ENCODE measurements around the gene OAS2.
A peak's percentile ranks its signal among the peaks of the same experiment; 100 is the strongest.

OAS2 gene

DNA sequence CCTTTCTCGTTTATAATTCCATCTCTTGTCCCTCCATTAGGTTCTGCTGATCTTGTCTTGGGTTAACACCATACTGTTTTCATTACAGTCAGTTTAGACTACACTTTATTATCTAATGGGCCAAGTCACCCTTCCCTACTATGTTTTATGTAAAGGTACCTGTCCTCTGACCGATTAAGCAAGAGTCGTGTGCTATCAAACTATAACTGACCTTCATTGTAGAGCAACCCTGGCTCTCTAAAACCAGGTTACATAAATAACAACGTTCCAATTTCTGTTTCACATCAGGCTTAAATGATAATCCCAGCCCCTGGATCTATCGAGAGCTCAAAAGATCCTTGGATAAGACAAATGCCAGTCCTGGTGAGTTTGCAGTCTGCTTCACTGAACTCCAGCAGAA lies 16.7 kb downstream of the OAS2 start:
- no peak overlapping the region for H3K27ac Mint-ChIP-seq (ENCODE audit: low read depth)
- ATAC-seq (replicated peaks; ENCODE audit: extremely low read depth, poor library complexity, severe bottlenecking), result no peak
- H3K36me3 Mint-ChIP-seq (ENCODE audit: insufficient read depth), result peaks cover 48% of the 10 kb centered on the region
- H3K27me3 Mint-ChIP-seq, result no peaks in the 10 kb centered on the region
- peaks cover 6% of the 10 kb centered on the region for H3K4me1 Mint-ChIP-seq
- peaks cover 3% of the 10 kb centered on the region for H3K9me3 Mint-ChIP-seq
- no peak for DNase-seq (ENCODE audit: low spot score in 2 of 2)
- no peak overlapping the region for H3K4me3 Mint-ChIP-seq

DNA sequence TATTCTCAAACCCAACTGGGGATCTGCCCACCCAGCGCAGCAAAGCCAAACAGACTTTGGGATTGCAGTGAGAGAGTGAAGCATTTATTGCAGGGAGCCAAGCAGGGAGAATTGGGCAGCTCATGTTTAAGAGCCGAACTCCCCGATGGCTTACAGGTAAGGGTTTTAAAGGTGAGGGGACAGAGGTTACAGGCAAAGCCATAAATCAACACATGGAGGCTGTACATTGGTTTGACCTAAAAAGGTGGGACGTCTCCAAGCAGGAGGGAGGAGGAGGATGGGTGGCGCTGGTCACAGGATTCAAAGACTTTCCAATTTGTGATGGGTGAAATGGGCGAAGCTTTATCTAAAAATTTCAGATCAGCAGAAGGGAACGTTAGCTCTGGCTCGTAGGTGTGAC lies 18.2 kb downstream of the OAS2 start:
- H3K4me1 Mint-ChIP-seq, result peaks cover 6% of the 10 kb centered on the region
- peaks cover 56% of the 10 kb centered on the region for H3K36me3 Mint-ChIP-seq (ENCODE audit: insufficient read depth)
- no peaks in the 10 kb centered on the region for H3K27me3 Mint-ChIP-seq
- no peak overlapping the region for H3K4me3 Mint-ChIP-seq
- no peak for DNase-seq (ENCODE audit: low spot score in 2 of 2)
- H3K27ac Mint-ChIP-seq (ENCODE audit: low read depth), result no peak overlapping the region
- no peak for ATAC-seq (replicated peaks; ENCODE audit: extremely low read depth, poor library complexity, severe bottlenecking)
- peaks cover 3% of the 10 kb centered on the region for H3K9me3 Mint-ChIP-seq

DNA sequence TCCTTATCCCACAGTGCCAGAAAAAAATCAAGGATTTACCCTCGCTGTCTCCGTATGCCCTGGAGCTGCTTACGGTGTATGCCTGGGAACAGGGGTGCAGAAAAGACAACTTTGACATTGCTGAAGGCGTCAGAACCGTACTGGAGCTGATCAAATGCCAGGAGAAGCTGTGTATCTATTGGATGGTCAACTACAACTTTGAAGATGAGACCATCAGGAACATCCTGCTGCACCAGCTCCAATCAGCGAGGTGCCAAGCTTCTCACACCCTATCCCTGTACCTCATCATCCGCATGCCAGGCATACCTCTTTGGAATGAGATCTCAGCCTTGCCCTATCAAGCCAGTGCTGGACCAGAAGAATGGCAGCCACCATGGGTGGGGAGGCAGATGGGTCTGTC lies 19.2 kb downstream of the OAS2 start:
- no peak overlapping the region for H3K27ac Mint-ChIP-seq (ENCODE audit: low read depth)
- no peaks in the 10 kb centered on the region for H3K27me3 Mint-ChIP-seq

DNA sequence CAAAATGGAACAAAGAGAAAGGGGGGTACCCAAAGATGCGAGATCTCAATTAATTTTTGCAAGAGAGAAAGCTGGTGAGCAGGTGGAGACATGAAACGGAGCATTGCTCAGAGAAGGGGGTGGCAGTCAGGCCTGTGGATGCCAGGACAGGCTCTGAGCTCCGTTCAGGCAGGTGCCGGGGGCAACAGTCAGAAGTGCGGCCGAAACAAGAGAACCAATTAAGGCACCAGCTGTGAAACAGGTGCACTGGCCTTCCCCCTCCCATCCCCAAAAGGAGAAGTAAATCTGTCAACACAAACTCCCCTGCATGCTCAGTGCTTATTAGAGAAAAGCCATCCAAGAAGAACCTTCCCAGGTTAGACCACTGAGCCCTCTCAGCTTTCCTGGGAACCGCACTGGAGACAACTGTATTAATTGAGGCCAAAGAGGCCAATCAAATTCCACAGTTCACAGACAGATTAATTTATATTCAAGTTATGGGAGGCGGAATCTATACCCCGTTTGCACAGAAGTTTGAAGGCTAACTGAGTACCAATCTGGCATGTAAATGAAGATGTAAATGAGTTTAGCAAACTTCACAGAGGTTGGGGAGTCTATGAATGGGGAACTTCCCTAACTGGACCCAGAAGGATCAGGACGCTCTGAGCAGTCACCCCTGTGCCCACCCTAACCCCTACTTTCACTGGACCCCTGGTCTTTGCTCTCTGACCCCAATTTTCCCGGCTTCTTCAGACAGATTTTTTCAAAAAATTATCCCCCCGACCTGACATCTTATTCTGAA lies 20.9 kb downstream of the OAS2 start:
- Mint-ChIP-seq H3K4me3 (no peak overlapping the region), H3K9me3 (no peaks in the 10 kb centered on the region), H3K27ac (ENCODE audit: low read depth) (peak overlapping the region; percentile 1), H3K27me3 (no peaks in the 10 kb centered on the region), H3K4me1 (peaks cover 6% of the 10 kb centered on the region), H3K36me3 (ENCODE audit: insufficient read depth) (peaks cover 64% of the 10 kb centered on the region)
- no peak for ATAC-seq (replicated peaks; ENCODE audit: extremely low read depth, poor library complexity, severe bottlenecking)
- no peak for DNase-seq (ENCODE audit: low spot score in 2 of 2)

More for the DNA sequence above, 19.2 kb downstream of the OAS2 start:
- ATAC-seq (replicated peaks; ENCODE audit: extremely low read depth, poor library complexity, severe bottlenecking), result no peak
- Mint-ChIP-seq H3K36me3 (ENCODE audit: insufficient read depth) (peaks cover 55% of the 10 kb centered on the region), H3K9me3 (no peaks in the 10 kb centered on the region), H3K4me3 (no peak overlapping the region), H3K4me1 (peaks cover 6% of the 10 kb centered on the region)
- DNase-seq (ENCODE audit: low spot score in 2 of 2), result no peak

DNA sequence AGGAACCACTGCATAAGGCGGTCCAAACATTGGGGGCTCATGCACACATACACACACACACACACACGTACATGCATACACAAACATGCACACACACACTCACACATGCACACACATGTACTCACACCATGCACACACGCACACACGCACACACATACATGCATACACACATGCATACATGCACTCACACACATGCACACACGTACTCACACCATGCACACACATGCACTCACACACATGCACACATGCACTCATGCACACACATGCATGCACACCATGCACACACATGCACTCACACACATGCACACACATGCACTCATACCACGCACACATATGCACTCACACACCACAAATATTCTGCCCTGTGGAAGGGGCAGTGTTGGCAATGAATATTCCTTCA lies 22.1 kb downstream of the OAS2 start:
- DNase-seq (ENCODE audit: low spot score in 2 of 2), result no peak
- no peak for ATAC-seq (replicated peaks; ENCODE audit: extremely low read depth, poor library complexity, severe bottlenecking)
- Mint-ChIP-seq H3K9me3 (no peaks in the 10 kb centered on the region), H3K36me3 (ENCODE audit: insufficient read depth) (peaks cover 71% of the 10 kb centered on the region), H3K27me3 (no peaks in the 10 kb centered on the region), H3K4me3 (no peak overlapping the region), H3K27ac (ENCODE audit: low read depth) (no peak overlapping the region), H3K4me1 (peaks cover 6% of the 10 kb centered on the region)

DNA sequence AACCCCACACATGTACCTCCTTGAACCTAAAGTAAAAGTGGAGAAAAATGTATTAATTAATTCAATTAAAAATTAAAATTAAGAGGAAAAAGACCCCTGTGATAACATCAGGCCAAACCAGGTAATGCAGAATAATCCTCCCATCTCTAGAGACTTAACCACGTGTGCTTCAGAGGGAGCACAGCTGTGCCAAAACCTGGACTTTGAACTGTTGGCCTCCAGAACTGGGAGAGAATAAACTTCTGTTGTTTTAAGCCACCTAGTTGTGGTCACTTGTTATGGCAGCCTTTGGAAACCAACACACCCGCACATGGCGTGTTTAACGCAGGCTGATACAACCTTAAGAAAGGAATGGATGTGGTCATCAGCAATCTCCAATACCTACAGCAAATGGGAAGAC lies 23.8 kb downstream of the OAS2 start:
- Mint-ChIP-seq H3K4me3 (no peak overlapping the region), H3K27me3 (no peaks in the 10 kb centered on the region), H3K36me3 (ENCODE audit: insufficient read depth) (peaks cover 71% of the 10 kb centered on the region), H3K9me3 (no peaks in the 10 kb centered on the region), H3K27ac (ENCODE audit: low read depth) (no peak overlapping the region), H3K4me1 (peaks cover 6% of the 10 kb centered on the region)
- no peak for ATAC-seq (replicated peaks; ENCODE audit: extremely low read depth, poor library complexity, severe bottlenecking)
- DNase-seq (ENCODE audit: low spot score in 2 of 2), result no peak

DNA sequence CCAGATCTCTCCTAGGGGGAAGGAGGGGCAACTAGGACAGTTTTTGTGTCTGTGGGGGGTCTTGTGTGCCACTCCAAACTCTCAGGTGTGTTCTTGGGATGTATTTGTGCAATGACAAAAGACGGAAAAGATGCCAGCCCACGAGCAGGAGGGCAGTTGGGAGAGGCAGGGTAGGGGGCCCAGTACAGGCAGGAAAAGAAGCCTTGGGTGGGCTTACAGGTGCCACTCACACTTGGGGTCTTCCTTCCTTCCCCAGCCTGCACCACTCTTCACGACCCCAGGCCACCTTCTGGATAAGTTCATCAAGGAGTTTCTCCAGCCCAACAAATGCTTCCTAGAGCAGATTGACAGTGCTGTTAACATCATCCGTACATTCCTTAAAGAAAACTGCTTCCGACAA lies 24.4 kb downstream of the OAS2 start:
- no peak for ATAC-seq (replicated peaks; ENCODE audit: extremely low read depth, poor library complexity, severe bottlenecking)
- H3K9me3 Mint-ChIP-seq, result no peaks in the 10 kb centered on the region
- H3K27me3 Mint-ChIP-seq, result no peaks in the 10 kb centered on the region
- DNase-seq (ENCODE audit: low spot score in 2 of 2), result no peak
- H3K36me3 Mint-ChIP-seq (ENCODE audit: insufficient read depth), result peaks cover 72% of the 10 kb centered on the region
- H3K4me3 Mint-ChIP-seq, result no peak overlapping the region
- peaks cover 6% of the 10 kb centered on the region for H3K4me1 Mint-ChIP-seq
- no peak overlapping the region for H3K27ac Mint-ChIP-seq (ENCODE audit: low read depth)

DNA sequence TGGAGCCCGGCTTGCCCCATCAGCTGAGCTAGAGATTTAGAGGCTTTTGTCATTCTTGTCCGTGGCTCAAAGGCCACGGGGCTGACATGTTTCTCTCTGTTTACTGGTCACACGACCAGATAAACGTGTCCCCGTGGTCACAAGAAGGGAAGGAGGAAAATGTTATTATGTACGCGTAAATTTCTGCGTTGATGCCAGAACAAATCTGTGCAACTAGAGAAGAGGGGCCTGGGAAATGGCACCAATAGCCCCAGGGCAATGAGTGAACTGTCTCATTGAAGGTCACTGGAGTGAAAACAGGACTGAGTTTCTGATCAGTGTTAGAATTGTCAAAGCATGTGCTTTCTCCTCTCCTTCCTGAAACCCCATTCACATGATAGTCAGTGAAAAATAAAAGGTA lies 25.3 kb downstream of the OAS2 start:
- H3K36me3 Mint-ChIP-seq (ENCODE audit: insufficient read depth), result peaks cover 66% of the 10 kb centered on the region
- ATAC-seq (replicated peaks; ENCODE audit: extremely low read depth, poor library complexity, severe bottlenecking) (no peak), DNase-seq (ENCODE audit: low spot score in 2 of 2) (no peak)
- peaks cover 3% of the 10 kb centered on the region for H3K4me1 Mint-ChIP-seq
- no peak overlapping the region for H3K4me3 Mint-ChIP-seq
- no peaks in the 10 kb centered on the region for H3K27me3 Mint-ChIP-seq
- no peaks in the 10 kb centered on the region for H3K9me3 Mint-ChIP-seq
- peak overlapping the region; percentile 52 for H3K27ac Mint-ChIP-seq (ENCODE audit: low read depth)

DNA sequence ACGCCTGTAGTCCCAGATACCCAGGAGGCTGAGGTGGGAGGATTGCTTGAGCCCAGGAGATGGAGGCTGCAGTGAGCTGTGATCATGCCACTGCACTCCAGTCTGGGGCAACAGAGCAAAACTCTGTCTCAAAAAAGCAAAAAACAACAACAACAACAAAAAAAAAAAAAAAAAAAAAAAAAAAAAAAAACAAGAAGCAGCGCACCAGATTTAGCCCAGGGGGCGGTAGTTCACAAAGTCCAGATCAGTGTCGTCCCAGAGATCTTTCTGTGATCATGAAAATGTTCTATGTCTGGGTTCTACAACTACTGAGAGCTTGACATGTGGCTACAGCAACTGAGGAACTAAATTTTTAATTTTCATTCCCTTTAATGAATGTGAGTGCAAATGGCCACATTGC lies 27.4 kb downstream of the OAS2 start:
- no peak for ATAC-seq (replicated peaks; ENCODE audit: extremely low read depth, poor library complexity, severe bottlenecking)
- Mint-ChIP-seq H3K27me3 (no peaks in the 10 kb centered on the region), H3K9me3 (peaks cover 4% of the 10 kb centered on the region), H3K36me3 (ENCODE audit: insufficient read depth) (peaks cover 66% of the 10 kb centered on the region), H3K4me1 (no peaks in the 10 kb centered on the region), H3K27ac (ENCODE audit: low read depth) (no peak overlapping the region), H3K4me3 (no peak overlapping the region)
- DNase-seq (ENCODE audit: low spot score in 2 of 2), result no peak

DNA sequence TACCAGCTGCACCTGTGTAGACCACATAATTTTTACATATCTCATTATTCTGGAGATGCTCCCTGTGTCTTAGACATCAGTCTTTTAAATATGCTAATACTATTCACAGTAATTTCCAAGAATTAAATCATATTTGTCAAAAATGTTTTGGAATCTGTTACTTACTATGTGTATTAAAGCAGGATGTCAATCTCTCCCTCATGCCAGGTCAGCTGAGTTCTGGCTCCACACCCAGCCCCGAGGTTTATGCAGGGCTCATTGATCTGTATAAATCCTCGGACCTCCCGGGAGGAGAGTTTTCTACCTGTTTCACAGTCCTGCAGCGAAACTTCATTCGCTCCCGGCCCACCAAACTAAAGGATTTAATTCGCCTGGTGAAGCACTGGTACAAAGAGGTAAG lies 27.9 kb downstream of the OAS2 start:
- H3K4me1 Mint-ChIP-seq, result no peaks in the 10 kb centered on the region
- ATAC-seq (replicated peaks; ENCODE audit: extremely low read depth, poor library complexity, severe bottlenecking), result no peak
- H3K9me3 Mint-ChIP-seq, result peaks cover 8% of the 10 kb centered on the region
- no peaks in the 10 kb centered on the region for H3K27me3 Mint-ChIP-seq
- H3K27ac Mint-ChIP-seq (ENCODE audit: low read depth), result no peak overlapping the region
- H3K36me3 Mint-ChIP-seq (ENCODE audit: insufficient read depth), result peaks cover 67% of the 10 kb centered on the region
- no peak overlapping the region for H3K4me3 Mint-ChIP-seq
- no peak for DNase-seq (ENCODE audit: low spot score in 2 of 2)

DNA sequence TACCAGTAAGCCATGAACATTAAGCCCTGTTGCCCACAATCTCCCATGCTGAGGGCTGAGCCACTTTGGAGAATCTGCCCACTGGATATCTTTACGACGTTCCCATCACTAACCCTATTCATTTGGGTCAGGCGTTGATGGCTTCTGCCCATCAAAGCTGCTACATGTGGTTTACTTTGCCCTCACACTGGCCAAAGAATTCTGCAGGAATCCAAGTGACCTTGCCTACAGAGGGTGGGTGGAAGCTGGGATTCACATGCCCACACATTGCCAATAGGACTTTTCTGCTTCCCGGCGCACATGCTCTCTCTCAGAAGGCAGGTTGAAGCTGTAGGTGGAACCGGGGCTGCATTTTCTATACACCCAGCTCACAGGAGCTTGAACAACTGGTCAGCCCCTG lies 28.3 kb downstream of the OAS2 start:
- Mint-ChIP-seq H3K36me3 (ENCODE audit: insufficient read depth) (peaks cover 67% of the 10 kb centered on the region), H3K27me3 (no peaks in the 10 kb centered on the region), H3K4me1 (no peaks in the 10 kb centered on the region), H3K27ac (ENCODE audit: low read depth) (no peak overlapping the region), H3K9me3 (peaks cover 8% of the 10 kb centered on the region), H3K4me3 (no peak overlapping the region)
- no peak for DNase-seq (ENCODE audit: low spot score in 2 of 2)
- no peak for ATAC-seq (replicated peaks; ENCODE audit: extremely low read depth, poor library complexity, severe bottlenecking)

DNA sequence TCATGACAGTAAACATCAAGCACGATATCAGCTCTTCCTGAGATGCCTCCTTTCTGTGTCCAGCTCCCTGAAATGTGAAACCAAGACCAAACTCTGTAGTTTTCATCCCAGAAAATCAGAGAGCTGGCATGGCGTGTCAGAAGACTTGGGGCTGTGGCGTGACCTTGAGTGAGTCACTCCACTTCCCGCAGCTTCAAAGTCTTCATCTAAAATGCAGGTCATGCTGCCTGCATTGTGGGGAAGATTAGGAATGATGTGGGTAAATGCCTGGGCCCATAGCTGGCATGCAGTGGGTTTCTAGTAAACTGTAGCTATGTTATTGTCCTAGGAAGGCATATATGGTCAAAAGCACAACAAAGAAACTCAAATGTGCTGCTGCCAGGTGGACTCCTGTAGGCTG lies 28.8 kb downstream of the OAS2 start:
- Mint-ChIP-seq H3K4me3 (no peak overlapping the region), H3K9me3 (peaks cover 8% of the 10 kb centered on the region), H3K27me3 (no peaks in the 10 kb centered on the region)

DNA sequence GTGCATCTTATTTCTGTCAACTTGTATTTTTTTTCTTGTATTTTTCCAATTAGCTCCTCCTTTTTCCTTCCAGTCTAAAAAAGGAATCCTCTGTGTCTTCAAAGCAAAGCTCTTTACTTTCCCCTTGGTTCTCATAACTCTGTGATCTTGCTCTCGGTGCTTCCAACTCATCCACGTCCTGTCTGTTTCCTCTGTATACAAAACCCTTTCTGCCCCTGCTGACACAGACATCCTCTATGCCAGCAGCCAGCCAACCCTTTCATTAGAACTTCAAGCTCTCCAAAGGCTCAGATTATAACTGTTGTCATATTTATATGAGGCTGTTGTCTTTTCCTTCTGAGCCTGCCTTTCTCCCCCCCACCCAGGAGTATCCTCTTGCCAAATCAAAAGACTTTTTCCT lies 32.4 kb downstream of the OAS2 start:
- H3K27ac Mint-ChIP-seq (ENCODE audit: low read depth), result peak overlapping the region; percentile 8
- H3K4me3 Mint-ChIP-seq, result no peak overlapping the region
- peaks cover 42% of the 10 kb centered on the region for H3K36me3 Mint-ChIP-seq (ENCODE audit: insufficient read depth)
- no peaks in the 10 kb centered on the region for H3K27me3 Mint-ChIP-seq
- no peak for DNase-seq (ENCODE audit: low spot score in 2 of 2)
- peaks cover 8% of the 10 kb centered on the region for H3K9me3 Mint-ChIP-seq
- no peaks in the 10 kb centered on the region for H3K4me1 Mint-ChIP-seq
- ATAC-seq (replicated peaks; ENCODE audit: extremely low read depth, poor library complexity, severe bottlenecking), result no peak

More for the DNA sequence above, 28.8 kb downstream of the OAS2 start:
- ATAC-seq (replicated peaks; ENCODE audit: extremely low read depth, poor library complexity, severe bottlenecking) (no peak), DNase-seq (ENCODE audit: low spot score in 2 of 2) (no peak)
- Mint-ChIP-seq H3K27ac (ENCODE audit: low read depth) (no peak overlapping the region), H3K4me1 (no peaks in the 10 kb centered on the region), H3K36me3 (ENCODE audit: insufficient read depth) (peaks cover 66% of the 10 kb centered on the region)
